Germinal center (tissue), 1 donor: ENCODE measurements around the gene BBS1.
"Not testable (repeated sequence)": the region's sequence is repeated elsewhere in the genome, so short reads cannot be mapped to it uniquely, and the experiment has no call there.

ENCODE experiments used
- DNase-seq: peaks from one replicate; pipeline ENCODE4 v3.0.0; 2012; ENCODE audit warnings: mixed read lengths, low spot score

Gene BBS1

GRCh38 chr11:66579017-66579606 lies 68.7 kb downstream of the BBS1 start:
- DNase-seq = peak; percentile 86

- DNase-seq = no peak
Measured at GRCh38 chr11:66580803-66581202, 70.4 kb downstream of the BBS1 start.

GRCh38 chr11:66581261-66581660 lies 70.8 kb downstream of the BBS1 start:
- no peak for DNase-seq

GRCh38 chr11:66582565-66583147 lies 72.2 kb downstream of the BBS1 start:
- not testable (repeated sequence) for DNase-seq
